ENCODE measurements around the gene ZNF865.

Gene ZNF865

DNA sequence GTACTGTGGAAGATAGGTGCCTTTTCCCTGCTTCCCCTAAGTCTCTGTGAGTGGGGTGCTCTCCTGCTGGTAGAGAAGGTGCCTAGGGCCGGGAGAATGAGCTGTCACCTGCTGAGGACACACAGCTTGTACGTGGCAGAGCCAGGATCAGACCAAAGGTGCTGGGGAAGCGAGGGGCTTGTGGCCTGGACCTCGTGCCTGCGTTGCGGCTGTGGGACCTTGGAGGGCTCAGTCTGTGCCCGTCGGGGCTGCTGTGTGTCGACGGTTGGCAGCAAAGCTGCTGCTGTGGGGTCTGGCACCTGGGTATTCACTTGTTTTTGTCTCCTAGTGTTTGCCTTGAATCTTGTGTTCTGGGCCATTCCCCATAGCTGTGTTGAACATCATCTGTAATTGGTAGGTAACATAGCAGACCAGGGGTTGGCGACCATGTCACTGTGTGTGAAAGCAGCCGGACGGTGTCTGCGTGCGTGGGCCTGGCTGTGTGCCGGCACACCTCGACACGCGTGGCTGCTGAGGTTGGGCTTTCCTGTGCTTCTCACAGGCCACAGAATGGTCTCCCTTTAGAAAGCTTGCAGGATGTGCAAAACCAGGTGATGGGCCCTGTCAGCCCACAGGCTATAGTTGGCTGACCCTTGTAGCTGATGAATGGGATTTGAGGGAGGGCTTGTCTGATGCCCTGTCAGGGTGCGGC lies 58.5 kb downstream of the ZNF865 start:
- DNase-seq: no peak

DNA sequence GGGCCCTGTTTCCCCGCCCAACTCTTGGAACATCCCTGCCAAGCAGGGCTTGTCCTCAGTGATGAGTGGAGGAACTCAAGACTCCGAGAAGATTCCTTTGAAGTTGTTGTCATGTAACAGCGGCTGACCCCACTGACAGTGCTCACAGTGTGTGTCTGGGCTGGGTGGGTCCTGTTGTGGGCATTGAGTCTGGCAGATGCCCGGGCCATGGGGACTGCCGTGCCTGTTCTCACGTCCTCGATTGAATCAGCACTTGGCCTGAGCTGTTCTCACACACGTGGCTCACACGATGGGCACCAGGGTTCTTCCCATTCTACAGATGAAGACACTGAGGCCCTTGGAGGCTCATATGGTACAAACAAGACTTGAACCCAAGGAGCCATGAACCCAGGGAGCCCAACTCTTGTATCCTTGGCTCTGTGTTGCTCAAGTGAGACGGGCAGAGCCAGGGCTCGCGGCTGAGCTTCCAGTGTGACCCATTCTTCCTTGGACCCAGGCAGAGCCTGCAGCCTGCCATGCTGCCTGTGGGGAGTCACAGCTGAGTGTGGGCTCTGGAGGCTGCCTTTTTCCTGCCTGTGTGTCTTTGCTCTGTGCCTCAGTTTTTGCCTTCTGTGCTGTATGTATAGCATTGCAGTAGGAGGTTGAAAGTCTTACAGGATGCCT lies 61.0 kb downstream of the ZNF865 start:
- DNase-seq: no peak
